SK-N-DZ (cell line): ENCODE data around the gene PAQR5.
"Not testable (repeated sequence)": the region's sequence is repeated elsewhere in the genome, so short reads cannot be mapped to it uniquely, and the experiment has no call there.

Experiments used
- DNase-seq: peaks from one replicate; pipeline ENCODE4 v3.0.0-alpha.2; 2015; ENCODE audit warnings: low spot score

The PAQR5 gene

GRCh38 chr15:69293741-69294615 lies 4.7 kb upstream of the PAQR5 start:
- no peak for DNase-seq

GRCh38 chr15:69296606-69297005 lies 2.1 kb upstream of the PAQR5 start:
- DNase-seq, result no peak

GRCh38 chr15:69297642-69298353 lies 914 bp upstream of the PAQR5 start:
- DNase-seq, result no peak

GRCh38 chr15:69298354-69298696 lies 387 bp upstream of the PAQR5 start:
- DNase-seq, result no peak

GRCh38 chr15:69299451-69299886 lies 757 bp downstream of the PAQR5 start:
- no peak for DNase-seq

GRCh38 chr15:69299943-69300588 lies 1.4 kb downstream of the PAQR5 start:
- DNase-seq, result no peak

GRCh38 chr15:69301101-69301500 lies 2.4 kb downstream of the PAQR5 start:
- not testable (repeated sequence) for DNase-seq

- not testable (repeated sequence) for DNase-seq
These were observed 3.4 kb downstream of the PAQR5 start for GRCh38 chr15:69302087-69302486.

GRCh38 chr15:69302929-69303328 lies 4.2 kb downstream of the PAQR5 start:
- DNase-seq, result no peak

GRCh38 chr15:69303337-69304181 lies 4.8 kb downstream of the PAQR5 start:
- no peak for DNase-seq

- DNase-seq, result no peak
These were observed 5.5 kb downstream of the PAQR5 start for GRCh38 chr15:69304182-69304545.

- no peak for DNase-seq
These were observed 6.7 kb downstream of the PAQR5 start for GRCh38 chr15:69305204-69305931.

- no peak for DNase-seq
These were observed 7.3 kb downstream of the PAQR5 start for GRCh38 chr15:69305933-69306568.

- DNase-seq, result no peak
These were observed 9.2 kb downstream of the PAQR5 start for GRCh38 chr15:69307939-69308338.

GRCh38 chr15:69308949-69309348 lies 10.2 kb downstream of the PAQR5 start:
- no peak for DNase-seq

- no peak for DNase-seq
These were observed 12.6 kb downstream of the PAQR5 start for GRCh38 chr15:69311319-69311721.

- no peak for DNase-seq
These were observed 14.8 kb downstream of the PAQR5 start for GRCh38 chr15:69313432-69314000.

GRCh38 chr15:69314131-69314530 lies 15.4 kb downstream of the PAQR5 start:
- no peak for DNase-seq

GRCh38 chr15:69314736-69315135 lies 16.0 kb downstream of the PAQR5 start:
- DNase-seq, result no peak
